Endothelial cell (in vitro differentiated cells): ENCODE data around the gene TRAF3IP1. TPM values are rescaled to one million over a fixed set of nuclear protein-coding genes. Genes with fewer than 3 reads are reported as not detected.

ENCODE experiments used
- DNase-seq: peaks from one replicate; pipeline ENCODE4 v3.0.0; 2021; ENCODE audit warnings: low spot score
- H3K27ac Mint-ChIP-seq: one replicate; pipeline ENCODE4 v1.8.0; 2021; ENCODE audit warnings: mixed read lengths, inconsistent platforms; ENCODE audit not compliant: unreplicated experiment
- H3K27me3 Mint-ChIP-seq: one replicate; pipeline ENCODE4 v1.8.0; 2021; ENCODE audit warnings: mild to moderate bottlenecking, moderate library complexity, mixed read lengths, inconsistent platforms; ENCODE audit not compliant: unreplicated experiment
- H3K36me3 Mint-ChIP-seq: one replicate; pipeline ENCODE4 v1.8.0; 2021; ENCODE audit warnings: mild to moderate bottlenecking, low read depth, mixed read lengths, inconsistent platforms; ENCODE audit not compliant: unreplicated experiment
- H3K4me1 Mint-ChIP-seq: one replicate; pipeline ENCODE4 v1.8.0; 2021; ENCODE audit warnings: mild to moderate bottlenecking, mixed read lengths, inconsistent platforms; ENCODE audit not compliant: unreplicated experiment
- H3K4me3 Mint-ChIP-seq: one replicate; pipeline ENCODE4 v1.8.0; 2021; ENCODE audit warnings: mild to moderate bottlenecking, mixed read lengths, inconsistent platforms; ENCODE audit not compliant: unreplicated experiment
- H3K9me3 Mint-ChIP-seq: one replicate; pipeline ENCODE4 v1.8.0; 2021; ENCODE audit warnings: mixed read lengths, inconsistent platforms; ENCODE audit not compliant: unreplicated experiment
- total RNA-seq: library from RNA; stranded (reverse); fragmentation: NEBNext Ultra II Directional; extraction: Animal tissue kit (Norgen Biotek cat#: 25700); gene quantifications from one replicate; pipeline ENCODE4 v1.2.1, GENCODE V29; 2021; ENCODE audit not compliant: unreplicated experiment
- TF ChIP-seq, protein P1 (sequence below): fragments of 200-600 bp; sonication (generic); IDR thresholded peaks from one replicate; pipeline ENCODE4 v1.5.0; 2021; ENCODE audit warnings: antibody characterized with exemption; ENCODE audit not compliant: unreplicated experiment

TRAF3IP1 gene
- total RNA-seq, 1 donor from 2014 or later, result 17.1 TPM

DNA sequence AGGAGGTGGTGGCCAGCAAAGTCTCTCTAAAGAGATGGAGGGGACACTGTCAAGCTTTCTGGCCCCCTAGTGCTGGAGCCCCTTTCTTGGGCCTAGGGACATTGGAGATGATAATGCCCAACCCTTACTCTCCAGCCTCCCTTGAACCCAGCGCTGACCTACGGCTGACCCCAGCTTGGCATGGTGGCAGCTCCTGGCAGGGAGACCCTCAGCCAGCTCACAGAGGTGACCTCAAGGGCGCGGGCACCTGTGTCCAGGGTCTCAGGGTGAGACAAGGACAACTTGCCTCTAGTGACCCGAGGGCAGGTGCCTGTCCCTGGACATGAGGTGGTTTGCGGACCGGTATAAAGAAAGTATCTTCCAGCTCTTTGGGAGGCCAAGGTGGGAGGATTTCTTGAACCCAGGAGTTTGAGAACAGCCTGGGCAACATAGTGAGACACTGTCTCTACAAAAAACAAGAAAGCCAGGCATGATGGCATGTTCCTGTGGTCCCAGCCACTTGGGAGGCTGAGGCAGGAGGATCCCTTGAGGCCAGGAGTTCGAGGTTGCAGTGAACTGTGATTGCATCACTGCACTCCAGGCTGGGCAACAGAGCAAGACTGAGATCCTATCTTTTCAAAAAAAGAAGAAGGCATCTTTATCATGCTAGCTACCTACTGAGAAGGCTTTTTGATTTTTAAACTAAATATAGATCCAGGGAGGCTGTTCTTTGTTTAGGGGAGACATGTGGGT lies 28.6 kb upstream of the TRAF3IP1 start:
- Mint-ChIP-seq H3K27me3 (peaks cover 22% of the 10 kb centered on the region), H3K4me3 (no peak overlapping the region), H3K36me3 (no peaks in the 10 kb centered on the region), H3K9me3 (no peaks in the 10 kb centered on the region), H3K4me1 (peaks cover 11% of the 10 kb centered on the region), H3K27ac (no peak overlapping the region)
- TF ChIP-seq, protein P1, sequence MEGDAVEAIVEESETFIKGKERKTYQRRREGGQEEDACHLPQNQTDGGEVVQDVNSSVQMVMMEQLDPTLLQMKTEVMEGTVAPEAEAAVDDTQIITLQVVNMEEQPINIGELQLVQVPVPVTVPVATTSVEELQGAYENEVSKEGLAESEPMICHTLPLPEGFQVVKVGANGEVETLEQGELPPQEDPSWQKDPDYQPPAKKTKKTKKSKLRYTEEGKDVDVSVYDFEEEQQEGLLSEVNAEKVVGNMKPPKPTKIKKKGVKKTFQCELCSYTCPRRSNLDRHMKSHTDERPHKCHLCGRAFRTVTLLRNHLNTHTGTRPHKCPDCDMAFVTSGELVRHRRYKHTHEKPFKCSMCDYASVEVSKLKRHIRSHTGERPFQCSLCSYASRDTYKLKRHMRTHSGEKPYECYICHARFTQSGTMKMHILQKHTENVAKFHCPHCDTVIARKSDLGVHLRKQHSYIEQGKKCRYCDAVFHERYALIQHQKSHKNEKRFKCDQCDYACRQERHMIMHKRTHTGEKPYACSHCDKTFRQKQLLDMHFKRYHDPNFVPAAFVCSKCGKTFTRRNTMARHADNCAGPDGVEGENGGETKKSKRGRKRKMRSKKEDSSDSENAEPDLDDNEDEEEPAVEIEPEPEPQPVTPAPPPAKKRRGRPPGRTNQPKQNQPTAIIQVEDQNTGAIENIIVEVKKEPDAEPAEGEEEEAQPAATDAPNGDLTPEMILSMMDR, result no peak
- no peak for DNase-seq

DNA sequence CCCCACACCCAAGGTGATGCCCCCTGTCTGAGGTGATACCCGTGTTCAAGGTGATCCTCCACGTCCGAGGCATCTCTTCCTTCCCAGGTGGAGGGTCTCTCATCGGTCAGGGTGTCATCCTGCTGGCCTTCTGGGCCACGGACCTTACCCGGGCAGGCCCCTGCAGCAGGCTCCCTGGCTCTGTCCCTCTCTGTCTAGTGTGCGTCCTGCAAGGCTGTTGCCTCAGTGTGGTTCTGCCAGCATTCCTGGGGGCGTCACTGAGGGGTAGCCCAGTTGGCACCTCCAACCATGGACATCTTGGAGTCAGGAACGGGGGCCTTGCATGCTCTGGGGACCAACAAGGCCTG lies 26.3 kb upstream of the TRAF3IP1 start:
- Mint-ChIP-seq H3K4me3 (no peak overlapping the region), H3K27me3 (peaks cover 18% of the 10 kb centered on the region), H3K27ac (no peak overlapping the region), H3K4me1 (peaks cover 16% of the 10 kb centered on the region), H3K36me3 (no peaks in the 10 kb centered on the region), H3K9me3 (no peaks in the 10 kb centered on the region)
- DNase-seq, result no peak
- TF ChIP-seq, protein P1, result no peak

DNA sequence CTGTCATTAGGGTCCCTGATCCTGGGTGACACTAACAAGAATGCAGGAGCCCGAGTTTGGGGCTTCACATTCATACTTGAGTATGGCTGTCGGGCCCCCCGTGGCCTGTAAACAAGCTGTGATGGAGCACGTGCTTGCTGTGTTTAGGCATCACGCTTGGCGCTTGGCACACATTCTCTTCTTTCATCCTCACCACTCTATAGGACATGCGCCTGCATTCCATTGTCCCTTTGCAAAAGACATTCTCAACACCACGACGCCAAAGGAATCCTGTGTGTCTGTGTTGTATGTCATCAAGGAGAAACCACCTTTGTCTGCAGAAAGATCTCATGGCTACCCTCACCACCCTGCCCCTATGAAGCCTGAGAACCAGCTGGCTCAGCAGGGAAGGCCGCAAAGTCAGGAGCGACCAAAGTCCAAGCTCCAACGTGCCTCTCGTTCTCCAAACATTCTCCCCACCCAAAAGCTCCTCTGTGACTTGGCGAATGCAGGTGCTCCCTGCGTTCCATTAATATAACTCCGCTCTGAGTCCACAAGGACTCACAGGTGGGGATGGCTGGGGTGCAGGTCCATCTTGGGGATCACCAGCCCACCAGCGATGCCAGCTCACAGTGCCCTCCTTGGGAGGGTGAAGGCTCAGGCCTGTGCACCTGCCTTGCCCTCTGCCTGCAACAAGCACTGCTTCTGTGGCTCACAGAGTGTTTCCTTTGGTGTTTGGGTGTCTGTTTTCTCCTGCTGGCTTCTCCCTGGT lies 25.8 kb upstream of the TRAF3IP1 start:
- no peak for DNase-seq
- Mint-ChIP-seq H3K27ac (no peak overlapping the region), H3K4me3 (peak overlapping the region; percentile 3), H3K27me3 (peaks cover 14% of the 10 kb centered on the region), H3K9me3 (no peaks in the 10 kb centered on the region), H3K36me3 (no peaks in the 10 kb centered on the region), H3K4me1 (peaks cover 11% of the 10 kb centered on the region)
- TF ChIP-seq, protein P1, result no peak

GRCh38 chr2:238295144-238296112 lies 24.9 kb upstream of the TRAF3IP1 start:
- H3K27me3 Mint-ChIP-seq, result peaks cover 9% of the 10 kb centered on the region
- H3K27ac Mint-ChIP-seq, result no peak overlapping the region
- TF ChIP-seq, protein P1, result no peak
- H3K9me3 Mint-ChIP-seq, result no peaks in the 10 kb centered on the region
- H3K36me3 Mint-ChIP-seq, result no peaks in the 10 kb centered on the region
- H3K4me1 Mint-ChIP-seq, result peaks cover 4% of the 10 kb centered on the region
- H3K4me3 Mint-ChIP-seq, result no peak overlapping the region
- DNase-seq, result no peak
